GM18508 (cell line): ENCODE measurements around the gene DEFB116.
"Not testable (repeated sequence)": the region's sequence is repeated elsewhere in the genome, so short reads cannot be mapped to it uniquely, and the experiment has no call there.

ENCODE experiments used
- ATAC-seq: cut with Tn5 transposase; IDR thresholded peaks from one replicate; pipeline ENCODE4 v1.9.1; 2021; ENCODE audit warnings: moderate number of reproducible peaks; ENCODE audit not compliant: insufficient read depth, unreplicated experiment

Gene DEFB116

DNA sequence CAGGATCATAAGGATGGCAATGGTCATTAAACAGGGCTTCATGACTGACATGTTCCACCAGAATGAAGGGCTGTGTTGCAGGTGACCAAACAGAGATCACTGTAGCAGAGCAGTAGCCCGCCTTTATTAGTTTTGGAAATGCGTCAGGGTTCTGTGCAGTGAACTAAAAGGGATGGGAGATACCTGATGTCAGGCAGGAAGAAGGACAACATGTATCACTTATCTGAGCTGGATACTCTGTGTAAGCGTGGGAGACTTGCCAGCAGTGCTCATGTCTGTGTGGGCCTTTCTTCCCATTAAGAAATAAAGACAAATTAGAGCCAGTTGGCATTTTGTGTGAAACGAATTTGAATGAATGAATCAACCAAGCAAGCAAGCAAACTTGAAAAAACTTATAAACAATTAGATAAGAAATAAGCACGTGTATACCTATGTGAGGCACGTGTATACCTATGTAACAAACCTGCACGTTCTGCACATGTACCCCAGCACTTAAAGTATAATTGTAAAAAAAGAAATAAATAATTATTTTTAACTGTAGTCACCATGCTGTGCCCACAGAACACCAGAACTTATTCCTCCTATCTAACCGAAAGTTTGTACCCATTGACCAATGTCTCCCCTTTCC lies at the start of gene DEFB116:
DEFB116 (minus strand) TSS at position 51 of the 628 bp plus-strand sequence; CDS start at position 51, 0 bp downstream.
- no peak for ATAC-seq

GRCh38 chr20:31355981-31356380 lies 47.6 kb upstream of the DEFB116 start:
- no peak for ATAC-seq

- ATAC-seq = no peak
These were observed 33.1 kb upstream of the DEFB116 start for GRCh38 chr20:31341470-31341869.

DNA sequence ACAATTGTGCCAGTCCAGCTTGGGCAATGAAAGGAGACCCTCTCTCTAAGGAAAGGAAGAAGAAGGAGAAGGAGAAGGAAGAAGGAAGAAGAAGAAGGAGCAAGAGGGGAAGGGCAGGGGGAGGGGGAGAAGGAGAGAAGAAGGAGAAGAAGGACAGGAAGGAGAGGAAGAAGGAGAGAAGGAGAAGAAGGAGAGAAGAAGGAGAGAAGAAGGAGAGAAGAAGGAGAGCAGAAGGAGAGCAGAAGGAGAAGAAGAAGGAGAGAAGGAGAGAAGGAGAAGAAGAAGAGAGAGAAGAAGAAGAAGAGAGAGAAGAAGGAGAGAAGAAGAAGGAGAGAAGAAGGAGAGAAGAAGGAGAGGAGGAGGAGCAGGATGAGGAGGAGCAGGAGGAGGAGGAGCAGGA lies 22.5 kb upstream of the DEFB116 start:
- no peak for ATAC-seq

DNA sequence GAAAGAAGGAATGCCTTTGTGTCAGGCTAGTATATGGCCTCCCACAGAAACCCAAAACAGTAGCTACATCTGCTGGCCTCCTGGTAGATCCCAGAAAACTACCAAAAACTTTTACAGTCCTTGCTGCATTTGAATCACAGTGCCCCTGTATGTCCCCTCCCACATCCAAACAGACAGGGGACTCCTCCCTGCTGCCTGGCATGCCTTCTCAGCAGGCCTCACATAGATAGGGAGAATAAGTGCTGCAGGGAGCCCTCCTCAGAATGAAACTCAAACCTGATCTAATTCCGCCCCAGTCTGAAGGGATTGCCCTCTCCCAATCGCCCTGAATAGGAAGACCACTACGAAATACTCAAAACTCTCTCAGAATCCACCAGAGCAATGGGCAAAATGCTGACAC lies 14.1 kb upstream of the DEFB116 start:
- no peak for ATAC-seq

DNA sequence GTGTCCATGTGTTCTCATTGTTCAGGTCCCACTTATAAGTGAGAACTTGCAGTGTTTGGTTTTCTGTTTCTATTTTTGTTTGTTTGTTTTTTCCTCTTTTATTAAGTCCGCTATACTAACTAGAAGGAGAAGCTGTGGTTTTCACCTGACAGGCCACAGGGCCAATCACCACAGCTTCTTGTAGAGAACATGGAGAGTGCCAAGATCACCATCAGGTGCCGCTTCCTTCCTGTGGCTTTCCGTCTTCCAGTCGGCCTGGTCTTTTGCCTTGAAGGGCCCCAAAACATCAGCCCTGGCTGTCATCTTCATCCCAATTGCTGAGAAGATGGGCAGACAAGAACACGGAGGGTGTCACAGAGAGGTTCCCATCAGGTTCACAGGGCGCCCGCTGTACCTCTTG lies 23.4 kb downstream of the DEFB116 start:
- not testable (repeated sequence) for ATAC-seq

GRCh38 chr20:31278178-31278577 lies 30.2 kb downstream of the DEFB116 start:
- ATAC-seq = no peak

DNA sequence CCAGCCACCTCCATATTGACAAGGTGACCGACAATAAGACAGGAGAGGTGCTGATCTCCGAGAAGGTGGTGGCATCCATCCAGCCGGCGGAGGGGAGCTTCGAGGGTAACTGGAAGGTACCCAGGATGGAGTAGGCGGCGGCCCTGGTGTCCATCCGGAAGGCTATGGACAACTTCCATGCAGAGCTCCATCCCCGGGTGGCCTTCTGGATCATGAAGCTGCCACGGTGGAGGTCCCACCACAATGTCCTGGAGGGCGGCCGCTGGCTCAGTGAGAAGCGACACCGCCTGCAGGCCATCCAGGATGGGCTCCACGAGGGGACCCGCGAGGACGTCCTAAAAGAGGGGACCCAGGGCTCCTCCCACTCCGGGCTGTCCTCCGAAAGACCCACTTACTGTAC lies 33.9 kb downstream of the DEFB116 start:
- no peak for ATAC-seq

DNA sequence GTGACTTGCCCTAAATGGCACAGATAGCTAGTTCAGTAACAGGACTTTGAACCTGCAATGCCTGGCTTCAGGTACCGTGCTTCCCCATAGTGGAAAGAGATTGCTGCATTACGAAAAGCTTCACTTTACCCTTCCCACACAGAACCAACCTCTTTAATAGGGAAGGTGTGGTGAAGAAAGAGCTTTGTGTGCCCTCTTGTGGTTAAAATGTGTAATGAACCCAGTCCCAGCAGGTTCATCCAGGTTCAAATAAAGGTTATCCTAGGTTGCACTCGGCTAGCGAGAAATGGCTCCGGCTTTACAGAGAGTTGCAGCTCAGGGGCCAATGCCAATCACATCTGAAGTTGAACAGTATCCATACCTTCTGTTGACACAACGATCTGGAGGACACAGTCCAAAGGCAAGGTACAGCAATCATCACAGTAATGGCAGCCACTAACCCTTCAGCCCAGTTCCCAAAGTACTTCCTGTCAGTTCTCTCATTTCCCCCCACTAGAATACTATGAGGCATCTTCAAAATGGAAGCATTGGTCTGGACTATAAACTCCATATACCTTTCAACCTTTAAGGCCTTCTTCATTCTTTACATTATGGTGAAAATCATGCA lies 48.0 kb downstream of the DEFB116 start:
- no peak for ATAC-seq

DNA sequence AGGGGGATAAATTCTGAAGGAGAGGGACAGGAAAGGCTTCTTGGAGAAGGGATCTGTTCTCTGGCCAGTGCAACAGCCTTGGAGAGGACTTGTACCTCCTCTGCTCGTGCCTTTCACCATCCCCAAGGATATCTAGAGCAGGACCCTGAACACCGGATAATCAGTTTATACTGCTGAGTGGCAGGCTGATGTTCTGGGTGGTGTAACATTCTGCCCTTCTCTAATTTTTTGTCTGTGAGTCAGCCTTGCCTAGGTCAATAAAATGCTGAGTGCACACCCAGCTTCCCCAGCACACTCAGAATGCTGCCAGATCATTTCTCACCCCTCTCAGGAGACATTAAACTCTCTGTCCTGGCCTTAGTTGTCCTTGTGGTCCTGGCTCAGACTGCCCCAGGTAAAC lies 51.0 kb downstream of the DEFB116 start, which contains the start of gene DEFB115:
DEFB115 (plus strand) TSS at position 301 of the 400 bp plus-strand sequence; CDS start at position 301, 0 bp downstream.
- no peak for ATAC-seq

GRCh38 chr20:31256959-31257358 lies 51.4 kb downstream of the DEFB116 start:
- no peak for ATAC-seq
